Motor neuron (in vitro differentiated cells): ENCODE measurements around the gene TCHP. TPM values are rescaled to one million over a fixed set of nuclear protein-coding genes. Genes with fewer than 3 reads are reported as not detected.

Source experiments
- ATAC-seq, 8 experiments: fragments of 200-7000 bp; cut with Tn5 transposase; replicated peaks in 6 of 8; 2 replicates each; pipeline ENCODE4 v1.8.0; 2021; ENCODE audit warnings: mild to moderate bottlenecking in 8 of 8, moderate library complexity in 8 of 8
- H3K27ac ChIP-seq, 2 donors: fragments of 250-450 bp; sonication (Bioruptor Pico); 2 replicates each; pipeline ENCODE4 v1.9.0; 2021; ENCODE audit warnings: antibody characterized with exemption in 2 of 2, mild to moderate bottlenecking in 2 of 2, moderate library complexity in 1 of 2
- H3K4me1 ChIP-seq, 2 donors: fragments of 250-450 bp; sonication (Bioruptor Pico); replicated peaks in 1 of 2; 2 replicates each; pipeline ENCODE4 v1.6.1; 2021; ENCODE audit warnings: antibody characterized with exemption in 2 of 2, mild to moderate bottlenecking in 2 of 2, moderate library complexity in 1 of 2
- H3K4me3 ChIP-seq, 5 donors: fragments of 250-450 bp; sonication (Bioruptor Pico); 2 replicates each; pipeline ENCODE4 v1.9.0; 2021; ENCODE audit warnings: antibody characterized with exemption in 5 of 5, mild to moderate bottlenecking in 5 of 5, moderate library complexity in 4 of 5
- WGBS, 10 experiments: fragments of 450-650 bp; shearing (Covaris generic); methylation state at CpG; one replicate each; pipeline ENCODE4 v1.0.0; 2022; 5-methylcytosine and 5-hydroxymethylcytosine counted together
- in situ Hi-C, 9 experiments: fragments of 400-800 bp; cut with MboI; loops; one replicate each; pipeline ENCODE4 v1.15.0; 2021; ENCODE audit warnings: low sequenced_read_pairs in 9 of 9, low pct_unique_long_range_greater_than_20kb in 2 of 9; ENCODE audit not compliant: unreplicated experiment in 9 of 9
- total RNA-seq, 8 experiments: library from RNA; unstranded; fragments of 300-600 nt; gene quantifications; 2 replicates each; pipeline versions ENCODE4 v1.2.3 to v1.2.4, GENCODE V29; 2022

Gene TCHP
- total RNA-seq, 8 experiments from 2014 or later, result 7.5 to 23.7 (median 14.3) TPM

- H3K4me3 ChIP-seq, result no peak overlapping the region
- in situ Hi-C loops, result no loop called here
Observed at GRCh38 chr12:109870648-109871047, 29.4 kb upstream of the TCHP start.

GRCh38 chr12:109871668-109872314 is 28.3 kb upstream of the TCHP start:
- ATAC-seq, result peak in 2 of 8 experiments; percentile 13 to 21
- in situ Hi-C loops, result no loop called here
- Histone ChIP-seq H3K4me1 (peaks cover 0 to 5% of the 10 kb centered on the region in 2 donors), H3K27ac (no peak overlapping the region), H3K4me3 (no peak overlapping the region)
- 64 to 100% (median 78%) methylated on average over 1 to 3 of the region's 7 CpGs; no CpG with 5 or more reads in 4 of the 10 experiments for WGBS, 10 experiments

More at GRCh38 chr12:109870648-109871047, 29.4 kb upstream of the TCHP start:
- Histone ChIP-seq H3K27ac (no peak overlapping the region), H3K4me1 (peaks cover 0 to 5% of the 10 kb centered on the region in 2 donors)
- peak in 2 of 8 experiments; percentile 22 to 27 for ATAC-seq
- 0 to 100% (median 90%) methylated on average over 1 to 2 of the region's 2 CpGs; no CpG with 5 or more reads in 1 of the 10 experiments for WGBS, 10 experiments

GRCh38 chr12:109873653-109874052 is 26.4 kb upstream of the TCHP start:
- H3K4me1 ChIP-seq, result peaks cover 5 to 7% of the 10 kb centered on the region in 2 donors
- no peak for ATAC-seq
- in situ Hi-C loops, result no loop called here
- no peak overlapping the region for H3K4me3 ChIP-seq
- H3K27ac ChIP-seq, result no peak overlapping the region
- 75 to 100% (median 80%) methylated on average over 1 to 2 of the region's 6 CpGs; no CpG with 5 or more reads in 7 of the 10 experiments for WGBS, 10 experiments

GRCh38 chr12:109875572-109876131 is 24.4 kb upstream of the TCHP start:
- ATAC-seq, result no peak
- no peak overlapping the region for H3K27ac ChIP-seq
- in situ Hi-C loops, result loop anchor here in 2 of 9 experiments (25.0 kb wide), 1 partner anchor 288 kb away; no protein-coding TSS in a partner anchor
- peaks cover 11 to 13% of the 10 kb centered on the region in 2 donors for H3K4me1 ChIP-seq
- H3K4me3 ChIP-seq, result no peak overlapping the region
- WGBS, 10 experiments, result 38 to 100% (median 88%) methylated on average over 1 to 6 of the region's 6 CpGs

GRCh38 chr12:109876406-109876805 is 23.7 kb upstream of the TCHP start:
- peaks cover 6 to 16% of the 10 kb centered on the region in 2 donors for H3K4me1 ChIP-seq
- no peak for ATAC-seq
- in situ Hi-C loops, result loop anchor here in 2 of 9 experiments (25.0 kb wide), 1 partner anchor 289 kb away; no protein-coding TSS in a partner anchor
- H3K27ac ChIP-seq, result no peak overlapping the region
- H3K4me3 ChIP-seq, result no peak overlapping the region

- ATAC-seq, result no peak
- 0 to 75% (median 40%) methylated on average over 1 to 6 of the region's 10 CpGs; no CpG with 5 or more reads in 4 of the 10 experiments for WGBS, 10 experiments
- Histone ChIP-seq H3K4me1 (peaks cover 6 to 16% of the 10 kb centered on the region in 2 donors), H3K27ac (no peak overlapping the region), H3K4me3 (no peak overlapping the region)
- in situ Hi-C loops, result loop anchor here in 2 of 9 experiments (25.0 kb wide), 1 partner anchor 290 kb away; no protein-coding TSS in a partner anchor
Observed at GRCh38 chr12:109877504-109878246, 22.4 kb upstream of the TCHP start.

- WGBS, 10 experiments, result 67 to 100% (median 78%) methylated on average over 1 to 3 of the region's 3 CpGs; no CpG with 5 or more reads in 6 of the 10 experiments
- peaks cover 6 to 16% of the 10 kb centered on the region in 2 donors for H3K4me1 ChIP-seq
- in situ Hi-C loops, result loop anchor here in 2 of 9 experiments (25.0 kb wide), 1 partner anchor 291 kb away; no protein-coding TSS in a partner anchor
- no peak overlapping the region for H3K4me3 ChIP-seq
- no peak for ATAC-seq
- no peak overlapping the region for H3K27ac ChIP-seq
Observed at GRCh38 chr12:109878247-109878625, 21.8 kb upstream of the TCHP start.

- ATAC-seq, result no peak
- Histone ChIP-seq H3K4me1 (peaks cover 6 to 16% of the 10 kb centered on the region in 2 donors), H3K4me3 (peak overlapping the region; percentile 59 to 89 (median 70)), H3K27ac (no peak overlapping the region)
- in situ Hi-C loops, result loop anchor here in 2 of 9 experiments (25.0 kb wide), 1 partner anchor 291 kb away; no protein-coding TSS in a partner anchor
- 50 to 100% (median 63%) methylated on average over 1 to 7 of the region's 7 CpGs; no CpG with 5 or more reads in 4 of the 10 experiments for WGBS, 10 experiments
Observed at GRCh38 chr12:109878749-109879148, 21.3 kb upstream of the TCHP start.

GRCh38 chr12:109879351-109880042 is 20.6 kb upstream of the TCHP start:
- Histone ChIP-seq H3K27ac (peak overlapping the region in 1 of 2 donors; percentile 57), H3K4me3 (peak overlapping the region; percentile 59 to 89 (median 70)), H3K4me1 (peaks cover 6 to 16% of the 10 kb centered on the region in 2 donors)
- in situ Hi-C loops, result loop anchor here in 2 of 9 experiments (25.0 kb wide), 1 partner anchor 292 kb away; no protein-coding TSS in a partner anchor
- ATAC-seq, result no peak
- WGBS, 10 experiments, result 0 to 33% (median 0%) methylated on average over 1 to 9 of the region's 13 CpGs; no CpG with 5 or more reads in 3 of the 10 experiments

- WGBS, 10 experiments, result 0 to 1% (median 0%) methylated on average over 1 to 18 of the region's 92 CpGs; no CpG with 5 or more reads in 7 of the 10 experiments
- H3K4me1 ChIP-seq, result peaks cover 6 to 16% of the 10 kb centered on the region in 2 donors
- in situ Hi-C loops, result loop anchor here in 2 of 9 experiments (25.0 kb wide), 1 partner anchor 293 kb away; no protein-coding TSS in a partner anchor
- H3K4me3 ChIP-seq, result peak within 1 kb of the TSS; percentile 59 to 89 (median 70)
- ATAC-seq, result peak; percentile 91 to 98 (median 96)
- peak within 1 kb of the TSS; percentile 6 to 57 for H3K27ac ChIP-seq
Observed at GRCh38 chr12:109880043-109880931, 19.8 kb upstream of the TCHP start, which contains the start of gene GLTP. GLTP (minus strand) TSS chr12:109880541; CDS start chr12:109880374, 167 bp downstream.

- peaks cover 6 to 16% of the 10 kb centered on the region in 2 donors for H3K4me1 ChIP-seq
- WGBS, 10 experiments, result 0 to 23% (median 9%) methylated on average over 1 to 5 of the region's 9 CpGs; no CpG with 5 or more reads in 2 of the 10 experiments
- peak overlapping the region; percentile 59 to 89 (median 70) for H3K4me3 ChIP-seq
- in situ Hi-C loops, result loop anchor here in 2 of 9 experiments (25.0 kb wide), 1 partner anchor 294 kb away; no protein-coding TSS in a partner anchor
- H3K27ac ChIP-seq, result no peak overlapping the region
- peak in 6 of 8 experiments; percentile 1 to 3 (median 2) for ATAC-seq
Observed at GRCh38 chr12:109880938-109881337, 19.1 kb upstream of the TCHP start.
